GM08714 (cell line): Measurements from ENCODE around the gene ZSCAN31.
"Not testable (repeated sequence)": the region's sequence is repeated elsewhere in the genome, so short reads cannot be mapped to it uniquely, and the experiment has no call there.

Source experiments
- H3K4me3 ChIP-seq: fragments of 200-500 bp; sonication (Bioruptor generic); 2 replicates; pipeline ENCODE4 v1.5.1; 2014; ENCODE audit warnings: mild to moderate bottlenecking, low read length, inconsistent platforms
- ZNF274 ChIP-seq: IDR thresholded peaks from 2 replicates; pipeline ENCODE4 v1.6.1; 2012; ENCODE audit warnings: mild to moderate bottlenecking, low read depth, low read length

The ZSCAN31 gene

DNA sequence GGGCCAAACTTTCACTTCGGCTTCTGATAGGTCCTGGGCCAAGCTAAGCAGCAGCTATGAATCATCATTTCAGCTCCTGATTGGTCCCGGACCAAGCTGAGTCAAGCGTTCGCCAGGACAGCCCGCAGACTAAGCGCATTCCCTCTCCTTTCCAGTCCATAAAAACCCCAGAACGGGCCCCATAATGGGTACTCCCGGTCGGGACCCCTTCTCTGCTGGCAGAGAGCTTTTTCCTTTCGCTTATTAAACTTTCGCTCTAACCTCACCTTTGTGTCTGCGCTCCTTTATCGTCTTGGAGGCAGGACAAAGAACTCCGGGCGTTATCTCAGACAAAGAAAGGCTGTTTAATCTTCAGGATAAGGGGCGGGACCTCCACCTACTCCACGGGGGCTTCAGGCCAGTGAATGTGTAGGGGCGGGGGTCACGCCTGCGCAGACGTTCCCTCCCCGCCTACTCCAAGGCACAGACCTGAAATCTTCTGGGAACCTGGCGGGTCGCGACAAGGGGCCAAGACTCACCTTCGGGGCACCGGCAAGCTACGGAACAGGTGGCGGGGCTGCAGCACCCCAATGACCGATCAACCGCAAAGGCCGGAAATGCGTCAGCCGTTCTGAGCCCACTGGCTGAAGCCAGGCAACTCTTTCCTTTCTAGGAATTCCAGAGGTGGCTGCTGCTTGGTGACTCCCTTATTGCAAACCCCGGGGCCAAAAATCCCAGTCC, at the start of gene ZSCAN31:
Gene ZSCAN31, minus strand, starts transcription at position 585 of the 720 bp plus-strand sequence. CDS start 6,465 bp downstream, outside the sequence.
- no peak for TF ChIP-seq ZNF274
- H3K4me3 ChIP-seq, result peak within 1 kb of the TSS; percentile 94

DNA sequence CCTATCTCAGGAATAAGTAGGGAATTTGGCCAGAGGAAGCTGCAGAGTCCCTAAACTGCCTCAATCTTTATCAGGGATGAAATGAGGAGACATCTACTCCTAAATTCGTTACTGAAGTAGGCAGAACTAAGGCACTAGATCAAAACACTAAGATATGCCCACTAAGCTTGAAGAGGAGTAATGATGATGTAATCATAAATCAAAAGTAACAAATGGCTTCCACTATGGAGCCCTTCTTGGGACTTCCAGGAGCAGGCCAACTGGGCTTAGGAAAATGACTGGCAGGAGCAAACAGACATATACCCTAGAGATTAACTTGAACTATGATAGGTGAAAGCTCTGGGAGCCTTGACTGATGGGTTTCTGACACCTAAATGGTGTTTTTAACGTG, 48.2 kb upstream of the ZSCAN31 start:
- no peak overlapping the region for H3K4me3 ChIP-seq
- no peak for TF ChIP-seq ZNF274

GRCh38 chr6:28383235-28384142, 47.5 kb upstream of the ZSCAN31 start:
- H3K4me3 ChIP-seq, result peak overlapping the region; percentile 60; the same call in 1 of the 2 replicates
- no peak for TF ChIP-seq ZNF274

- TF ChIP-seq ZNF274, result no peak
- H3K4me3 ChIP-seq, result no peak overlapping the region
These were observed 44.4 kb upstream of the ZSCAN31 start for GRCh38 chr6:28380381-28380780.

GRCh38 chr6:28378644-28379043, 42.7 kb upstream of the ZSCAN31 start:
- TF ChIP-seq ZNF274, result no peak
- H3K4me3 ChIP-seq, result no peak overlapping the region

- no peak overlapping the region for H3K4me3 ChIP-seq
- no peak for TF ChIP-seq ZNF274
These were observed 41.9 kb upstream of the ZSCAN31 start for GRCh38 chr6:28377879-28378278.

DNA sequence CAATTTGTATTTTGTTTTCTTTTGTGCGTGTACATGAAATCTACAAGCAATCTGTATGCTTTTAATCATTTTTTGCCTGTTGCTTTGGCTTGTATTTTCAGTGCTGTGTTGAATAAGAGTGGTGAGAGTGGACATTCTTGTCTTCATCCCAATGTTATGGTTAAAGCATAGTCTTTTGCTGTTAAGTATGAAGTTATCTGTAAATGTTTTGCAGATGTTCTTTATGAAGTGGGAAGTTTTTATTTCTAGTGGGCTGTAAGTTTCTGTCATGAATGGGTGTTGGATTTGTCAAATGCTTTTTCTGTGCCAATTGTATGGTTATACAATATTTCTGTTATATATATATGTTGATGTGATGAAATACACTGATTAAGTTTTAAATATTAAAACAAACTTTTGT, 38.0 kb upstream of the ZSCAN31 start:
- TF ChIP-seq ZNF274, result no peak
- H3K4me3 ChIP-seq, result no peak overlapping the region

GRCh38 chr6:28371706-28372451, 35.9 kb upstream of the ZSCAN31 start:
- TF ChIP-seq ZNF274, result no peak
- H3K4me3 ChIP-seq, result no peak overlapping the region

GRCh38 chr6:28371280-28371679, 35.3 kb upstream of the ZSCAN31 start:
- TF ChIP-seq ZNF274, result no peak
- H3K4me3 ChIP-seq, result no peak overlapping the region

DNA sequence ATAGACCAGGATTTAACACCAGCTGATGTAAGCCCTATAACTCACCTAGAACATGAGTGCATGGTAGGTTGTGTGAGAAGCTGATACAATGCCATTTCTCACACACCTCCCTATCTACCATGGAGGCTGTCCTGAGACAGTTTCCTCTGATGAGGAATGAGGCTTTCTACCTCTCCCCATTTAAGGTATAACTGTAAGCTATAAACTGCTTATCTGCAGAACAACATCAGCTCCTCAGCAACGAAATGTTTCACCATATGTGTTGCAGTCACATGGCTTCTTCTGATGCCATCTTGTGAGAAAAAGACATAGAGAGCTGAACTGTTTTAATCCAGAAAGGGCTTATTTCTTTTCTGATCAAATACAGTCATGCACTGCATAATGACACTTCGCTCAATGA, 34.5 kb upstream of the ZSCAN31 start:
- no peak for TF ChIP-seq ZNF274
- H3K4me3 ChIP-seq, result no peak overlapping the region

DNA sequence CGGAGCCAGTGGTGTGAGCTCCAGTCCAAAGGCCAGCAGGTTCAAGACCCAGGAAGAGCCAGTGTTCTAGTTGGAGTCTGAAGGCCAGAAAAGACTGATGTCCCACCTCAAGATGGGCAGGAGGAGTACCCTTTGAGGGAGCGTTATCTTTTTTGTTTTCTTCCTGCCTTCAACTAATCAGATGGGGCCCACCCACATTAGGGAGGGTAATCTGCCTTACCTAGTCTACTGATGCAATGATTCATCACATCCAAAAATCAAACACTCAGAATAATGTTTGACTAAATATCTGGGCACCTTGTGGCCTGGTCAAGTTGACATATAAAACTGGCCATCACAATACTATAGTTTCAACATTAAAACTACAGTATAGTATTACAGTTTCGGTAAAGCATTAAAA, 33.5 kb upstream of the ZSCAN31 start:
- H3K4me3 ChIP-seq, result no peak overlapping the region
- no peak for TF ChIP-seq ZNF274

- no peak overlapping the region for H3K4me3 ChIP-seq
- no peak for TF ChIP-seq ZNF274
These were observed 32.6 kb upstream of the ZSCAN31 start for GRCh38 chr6:28368522-28368921.

DNA sequence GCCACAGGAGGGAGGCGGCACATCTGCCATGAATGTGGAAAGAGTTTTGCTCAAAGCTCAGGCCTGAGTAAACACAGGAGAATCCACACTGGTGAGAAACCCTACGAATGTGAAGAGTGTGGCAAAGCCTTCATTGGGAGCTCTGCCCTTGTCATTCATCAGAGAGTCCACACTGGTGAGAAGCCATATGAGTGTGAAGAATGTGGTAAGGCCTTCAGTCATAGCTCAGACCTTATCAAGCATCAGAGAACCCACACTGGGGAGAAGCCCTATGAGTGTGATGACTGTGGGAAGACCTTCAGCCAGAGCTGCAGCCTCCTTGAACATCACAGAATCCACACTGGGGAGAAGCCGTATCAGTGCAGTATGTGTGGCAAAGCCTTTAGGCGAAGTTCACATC, 29.6 kb upstream of the ZSCAN31 start:
- H3K4me3 ChIP-seq, result not testable (repeated sequence)

GRCh38 chr6:28360961-28361360, 25.0 kb upstream of the ZSCAN31 start:
- no peak overlapping the region for H3K4me3 ChIP-seq
- no peak for TF ChIP-seq ZNF274

GRCh38 chr6:28359562-28359961, 23.6 kb upstream of the ZSCAN31 start:
- not testable (repeated sequence) for H3K4me3 ChIP-seq
